Measurements from ENCODE around the gene SPPL2C.
"Not testable (repeated sequence)": the region's sequence is repeated elsewhere in the genome, so short reads cannot be mapped to it uniquely, and the experiment has no call there.

SPPL2C gene

GRCh38 chr17:45850011-45850410 is 5.3 kb downstream of the SPPL2C start:
- no peak for DNase-seq (ENCODE audit: low read depth)

DNA sequence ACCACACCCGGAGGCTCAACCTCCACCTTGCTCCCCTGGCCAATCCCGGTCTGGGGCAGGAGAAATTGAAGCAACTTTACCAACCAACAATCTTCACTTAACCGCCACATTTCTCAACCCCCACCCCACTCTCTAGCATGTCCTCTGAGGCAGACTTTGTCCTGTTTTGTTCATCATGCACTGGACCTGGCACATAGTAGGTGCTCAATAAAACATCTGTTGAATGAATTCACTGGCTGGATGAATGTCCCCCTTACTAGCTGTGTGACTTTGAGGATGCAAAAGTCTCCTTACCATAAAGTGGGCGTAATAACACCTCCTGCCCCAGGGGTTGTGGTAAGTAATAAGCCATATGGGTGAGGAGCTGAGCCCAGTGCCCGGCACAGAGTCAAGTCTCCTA is 5.8 kb downstream of the SPPL2C start:
- DNase-seq (ENCODE audit: low read depth) = no peak

DNA sequence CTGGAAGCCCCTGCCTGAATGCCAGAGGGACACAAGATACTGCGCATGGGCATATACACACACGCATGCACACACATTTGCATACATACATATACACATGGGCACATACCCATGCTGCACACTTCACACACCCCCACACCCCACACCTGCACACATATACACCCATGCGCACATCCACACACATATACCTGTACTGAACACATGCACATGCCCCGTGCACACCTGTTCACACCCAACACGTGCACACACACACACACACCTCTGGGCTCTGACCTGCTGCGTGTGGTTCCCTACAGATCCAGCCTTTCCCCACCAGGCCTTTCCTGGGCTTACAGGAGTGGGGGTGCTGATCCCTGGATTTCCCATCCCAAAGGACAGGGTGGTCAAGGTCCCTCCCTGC is 6.3 kb downstream of the SPPL2C start:
- DNase-seq (ENCODE audit: low read depth) = no peak

- no peak for DNase-seq (ENCODE audit: low read depth)
Measured at GRCh38 chr17:45851464-45851863, 6.8 kb downstream of the SPPL2C start.

DNA sequence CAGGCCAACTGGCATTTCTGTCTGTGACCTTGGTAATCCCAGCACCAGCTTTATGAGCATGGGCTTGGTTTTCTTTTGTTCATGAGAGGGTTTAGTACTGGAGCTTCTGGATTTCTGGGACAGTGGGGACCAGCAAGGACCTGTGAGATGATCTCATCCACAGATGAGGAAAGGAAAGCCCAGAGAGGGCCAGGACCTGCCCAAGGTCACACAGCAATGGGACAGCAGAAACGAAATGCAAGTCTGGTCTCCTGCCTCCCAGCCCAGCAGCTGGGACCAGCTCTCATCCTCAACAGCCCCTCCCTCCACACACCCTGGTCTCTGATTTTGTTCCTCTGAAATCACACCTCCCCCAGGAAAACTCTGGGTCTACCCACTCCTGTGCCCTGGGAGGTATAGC is 7.2 kb downstream of the SPPL2C start:
- DNase-seq (ENCODE audit: low read depth) = no peak

GRCh38 chr17:45852535-45853297 is 8.0 kb downstream of the SPPL2C start:
- DNase-seq (ENCODE audit: low read depth) = no peak

DNA sequence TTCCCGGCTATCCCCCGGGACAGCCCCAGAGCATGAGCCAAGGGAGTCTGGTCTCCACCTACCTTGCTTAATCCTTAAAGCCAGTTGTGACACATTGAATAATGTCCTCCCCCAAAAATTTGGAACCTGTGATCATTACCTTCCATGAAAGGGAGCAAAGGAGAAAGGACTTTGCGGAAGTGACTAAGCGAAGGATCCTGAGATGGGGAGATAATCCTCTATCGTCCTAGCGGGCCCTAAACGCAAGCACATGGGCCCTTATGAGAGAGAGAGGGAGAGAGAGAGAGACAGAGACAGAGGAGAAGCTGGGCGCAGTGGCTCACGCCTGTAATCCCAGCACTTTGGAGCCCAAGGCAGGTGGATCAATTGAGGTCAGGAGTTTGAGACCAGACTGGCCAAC is 9.5 kb downstream of the SPPL2C start:
- no peak for DNase-seq (ENCODE audit: low read depth)

- DNase-seq (ENCODE audit: low read depth) = no peak
Measured at GRCh38 chr17:45855691-45856336, 11.1 kb downstream of the SPPL2C start.

DNA sequence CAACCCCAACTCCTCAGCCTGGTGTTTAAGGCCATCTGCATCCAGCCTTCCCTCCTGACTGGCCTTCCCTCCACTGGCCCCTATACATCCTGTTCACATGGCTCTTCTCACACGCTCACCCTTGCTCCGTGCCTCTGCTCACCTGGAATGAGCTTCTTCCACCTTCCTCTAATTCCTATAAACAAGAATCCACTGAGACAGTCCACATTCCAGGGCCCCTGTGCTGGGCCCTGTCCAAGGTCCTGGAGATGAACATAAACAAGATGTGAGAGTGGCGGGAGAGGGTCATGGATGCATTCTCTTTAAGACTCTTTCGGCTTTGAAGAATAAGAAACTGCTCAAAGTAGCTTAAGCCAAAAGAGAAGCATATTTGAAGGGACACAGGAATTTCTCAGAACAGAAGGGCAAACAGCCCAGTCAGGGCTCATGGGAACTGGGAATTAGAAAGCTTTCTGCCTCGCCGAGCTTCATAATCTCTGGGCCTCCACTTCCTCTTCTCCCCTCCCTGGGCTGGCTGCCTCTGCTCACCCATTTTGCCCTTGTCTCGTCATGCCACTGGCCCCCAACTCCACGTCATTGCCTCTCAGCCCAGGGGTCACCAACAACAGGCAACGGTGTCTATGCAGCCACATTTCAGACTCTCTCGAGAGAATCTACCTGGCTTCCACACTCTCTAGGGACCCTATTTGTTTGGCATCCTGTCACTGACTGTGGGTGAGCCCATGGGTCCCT is 13.5 kb downstream of the SPPL2C start:
- no peak for DNase-seq (ENCODE audit: low read depth)

GRCh38 chr17:45861165-45861564 is 16.5 kb downstream of the SPPL2C start:
- no peak for DNase-seq (ENCODE audit: low read depth)

- not testable (repeated sequence) for DNase-seq (ENCODE audit: low read depth)
Measured at GRCh38 chr17:45862127-45862526, 17.4 kb downstream of the SPPL2C start.

DNA sequence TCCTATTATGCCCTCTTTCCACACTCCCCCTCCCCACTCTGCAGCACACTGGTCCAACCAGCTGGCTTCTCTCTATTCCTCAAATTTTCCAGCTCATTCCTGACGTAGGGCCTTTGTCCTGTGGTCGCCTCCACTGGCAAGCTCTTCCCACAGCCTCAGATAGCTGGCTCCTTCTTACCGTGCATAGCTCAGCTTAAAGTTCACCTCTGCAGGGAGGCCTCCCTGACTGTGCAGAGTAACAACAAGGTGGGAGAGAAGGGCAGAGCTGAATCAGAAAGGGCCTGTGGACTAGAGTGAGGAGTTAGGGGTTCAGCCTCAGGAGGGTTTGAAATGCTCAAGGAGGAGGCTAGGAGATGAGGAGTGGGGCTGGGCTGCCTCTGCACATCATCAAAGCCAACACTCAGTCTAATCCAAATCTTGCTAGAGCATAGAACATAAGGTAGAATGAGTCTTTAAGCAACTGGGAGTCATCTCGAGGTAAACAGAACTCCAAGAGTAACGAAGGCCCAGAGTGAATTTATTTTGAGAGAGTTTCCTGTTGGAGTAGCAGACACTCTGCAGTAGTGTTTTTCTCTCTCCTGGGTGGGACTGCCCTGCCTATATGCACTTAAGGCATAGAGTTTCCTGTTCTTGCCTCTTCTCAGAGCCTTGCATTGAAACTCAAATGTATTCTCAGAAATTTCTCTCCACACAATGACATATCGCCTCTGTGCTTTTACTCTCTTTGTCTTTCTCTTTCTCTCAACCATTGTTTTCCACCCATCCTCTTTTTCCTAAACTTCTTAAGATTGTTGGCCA is 19.4 kb downstream of the SPPL2C start:
- no peak for DNase-seq (ENCODE audit: low read depth)

DNA sequence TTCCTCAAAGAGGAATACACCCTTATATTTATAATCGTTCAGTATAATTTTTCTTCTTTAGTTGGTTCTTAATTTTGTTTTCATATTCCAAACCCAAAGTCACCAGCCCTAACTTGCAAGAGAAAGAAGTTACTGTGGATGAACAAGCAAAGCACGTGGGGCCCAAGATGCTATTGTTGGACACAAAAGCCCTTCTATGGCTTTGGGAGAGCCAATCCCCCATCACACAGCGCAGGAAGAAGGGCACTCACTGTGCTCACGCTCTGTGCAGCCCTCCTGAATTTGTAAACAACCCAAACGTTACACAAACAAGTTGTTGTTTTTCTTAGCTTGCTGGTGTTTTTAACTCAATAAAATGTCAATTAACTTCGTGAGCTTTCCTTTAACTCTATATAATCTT is 22.5 kb downstream of the SPPL2C start:
- no peak for DNase-seq (ENCODE audit: low read depth)

DNA sequence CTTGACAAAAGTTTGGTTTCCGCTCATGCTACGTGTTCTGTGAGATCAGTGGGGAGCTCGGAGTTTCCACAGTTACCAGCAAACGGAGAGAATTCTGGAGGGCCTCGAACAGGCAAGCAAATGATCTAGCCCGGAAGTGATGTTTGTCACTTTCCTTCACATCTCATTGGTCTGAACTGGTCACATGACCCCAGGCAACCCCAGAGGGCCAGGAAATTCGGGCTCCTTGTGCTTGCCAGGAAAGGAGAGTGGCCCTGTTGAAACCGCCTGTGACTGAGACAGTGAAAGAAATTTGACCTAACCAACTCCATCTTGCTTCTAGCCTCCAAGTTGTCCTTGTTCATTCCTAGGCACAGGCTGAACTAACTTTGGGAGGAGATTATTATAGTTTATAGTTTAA is 23.0 kb downstream of the SPPL2C start:
- no peak for DNase-seq (ENCODE audit: low read depth)

DNA sequence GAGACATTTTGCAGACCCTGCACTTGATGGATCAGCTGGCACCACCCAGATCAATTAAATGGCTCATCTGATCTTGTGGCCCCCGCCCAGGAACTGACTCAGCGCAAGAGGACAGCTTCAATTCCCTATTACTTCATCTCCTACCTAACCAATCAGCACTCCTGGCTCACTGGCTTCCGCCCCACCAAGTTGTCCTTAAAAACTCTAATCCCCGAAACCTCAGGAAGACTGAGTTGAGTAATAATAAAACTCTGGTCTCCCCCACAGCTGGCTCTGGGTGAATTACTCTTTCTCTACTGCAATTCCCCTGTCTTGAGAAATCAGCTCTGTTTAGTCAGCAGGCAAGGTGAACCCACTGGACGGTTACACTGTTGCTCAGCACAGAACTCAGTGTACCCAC is 23.6 kb downstream of the SPPL2C start:
- DNase-seq (ENCODE audit: low read depth) = no peak

DNA sequence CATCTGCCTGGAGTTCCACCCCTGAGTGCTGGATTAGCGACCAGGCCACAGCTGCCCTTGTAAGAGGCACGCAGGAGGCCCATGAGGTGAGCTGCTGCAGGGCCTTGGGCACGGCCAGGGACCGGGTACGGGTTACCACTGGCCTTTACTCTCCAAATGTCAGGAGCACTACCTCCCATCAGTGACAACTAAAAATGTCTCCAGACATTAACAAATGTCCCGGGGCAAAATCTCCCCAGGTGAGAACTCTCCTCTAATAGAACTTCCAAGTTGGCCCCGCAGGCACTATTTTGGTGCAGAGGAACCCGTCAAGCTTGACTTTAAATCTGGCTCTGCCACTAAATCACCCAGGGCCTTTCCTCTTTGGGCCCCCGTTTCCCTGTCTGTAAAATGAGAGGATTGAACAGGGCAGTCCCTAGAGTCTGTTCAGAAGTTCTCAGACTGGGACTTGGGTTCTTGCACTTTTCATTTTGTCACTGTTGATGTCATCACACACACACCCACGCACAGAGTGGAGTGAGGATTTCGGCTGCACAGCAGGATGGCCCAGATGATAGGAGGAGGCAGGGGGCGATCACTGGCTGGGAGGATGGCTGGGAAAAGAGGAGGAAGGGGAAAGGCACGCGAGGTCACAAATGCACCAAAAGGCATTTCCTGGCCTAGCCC is 25.1 kb downstream of the SPPL2C start:
- no peak for DNase-seq (ENCODE audit: low read depth)

GRCh38 chr17:45870342-45870974 is 25.8 kb downstream of the SPPL2C start:
- DNase-seq (ENCODE audit: low read depth) = no peak

- no peak for DNase-seq (ENCODE audit: low read depth)
Measured at GRCh38 chr17:45871718-45872117, 27.0 kb downstream of the SPPL2C start.

GRCh38 chr17:45873728-45874127 is 29.0 kb downstream of the SPPL2C start:
- DNase-seq (ENCODE audit: low read depth) = no peak

DNA sequence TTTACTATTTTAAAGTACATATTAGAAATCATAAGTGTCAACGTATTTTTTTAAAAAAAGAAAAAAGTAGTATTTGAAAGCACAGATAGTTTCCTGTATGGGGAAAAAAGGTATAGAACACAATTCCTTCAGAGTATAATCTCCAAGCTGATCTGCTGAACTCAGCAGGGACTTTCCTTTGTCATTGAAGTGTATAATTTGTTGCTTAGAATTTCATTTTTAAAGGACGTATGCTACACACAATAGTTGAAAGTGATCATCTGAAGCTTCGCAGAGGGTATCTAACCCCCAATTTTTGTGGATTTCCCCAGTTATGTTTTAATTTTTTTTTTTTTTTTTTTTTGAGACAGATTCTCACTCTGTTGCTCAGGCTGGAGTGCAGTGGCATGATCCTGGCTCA is 29.5 kb downstream of the SPPL2C start:
- DNase-seq (ENCODE audit: low read depth) = no peak

DNA sequence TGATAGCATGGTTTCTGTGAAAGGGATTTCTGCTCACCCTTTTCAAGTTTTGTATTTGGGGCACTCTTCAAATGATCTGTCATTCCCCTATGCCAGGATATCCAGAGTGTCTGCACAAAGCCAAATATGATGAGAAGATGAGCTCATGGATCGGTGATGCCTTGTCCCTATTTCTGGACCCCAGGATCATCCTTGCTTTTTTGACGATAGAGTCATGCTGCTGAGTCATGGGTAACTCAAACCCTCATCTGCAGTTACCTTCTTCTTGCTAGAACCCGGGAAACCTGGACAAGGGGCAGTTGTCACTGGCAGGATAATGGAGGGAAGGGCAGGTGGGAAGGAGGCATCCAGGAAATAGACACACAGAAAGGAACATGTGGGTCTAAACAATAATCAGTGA is 31.9 kb downstream of the SPPL2C start:
- DNase-seq (ENCODE audit: low read depth) = no peak
